GM19193 (cell line): Measurements from ENCODE around the gene SLCO3A1.

Experiments
- POLR2A ChIP-seq: IDR thresholded peaks from 4 replicates; pipeline ENCODE4 v1.6.1; 2011; ENCODE audit not compliant: insufficient read depth, insufficient read length; ENCODE audit errors: extremely low read depth

SLCO3A1 gene

GRCh38 chr15:91853511-91853947, at the start of gene SLCO3A1:
Gene SLCO3A1, plus strand, starts transcription at chr15:91853708.
- no peak for TF ChIP-seq POLR2A

GRCh38 chr15:91807122-91807521, 46.4 kb upstream of the SLCO3A1 start:
- no peak for TF ChIP-seq POLR2A

- TF ChIP-seq POLR2A, result no peak
Observed at GRCh38 chr15:91813924-91814323, 39.6 kb upstream of the SLCO3A1 start.

- TF ChIP-seq POLR2A, result no peak
Observed at GRCh38 chr15:91816942-91817341, 36.6 kb upstream of the SLCO3A1 start.

GRCh38 chr15:91821458-91821857, 32.0 kb upstream of the SLCO3A1 start:
- TF ChIP-seq POLR2A, result no peak

GRCh38 chr15:91824256-91824655, 29.3 kb upstream of the SLCO3A1 start:
- TF ChIP-seq POLR2A, result no peak

- TF ChIP-seq POLR2A, result no peak
Observed at GRCh38 chr15:91826443-91826842, 27.1 kb upstream of the SLCO3A1 start.

GRCh38 chr15:91833056-91833455, 20.5 kb upstream of the SLCO3A1 start:
- TF ChIP-seq POLR2A, result no peak

- TF ChIP-seq POLR2A, result no peak
Observed at GRCh38 chr15:91839867-91840266, 13.6 kb upstream of the SLCO3A1 start.

GRCh38 chr15:91841861-91842260, 11.6 kb upstream of the SLCO3A1 start:
- no peak for TF ChIP-seq POLR2A

GRCh38 chr15:91844341-91844740, 9.2 kb upstream of the SLCO3A1 start:
- no peak for TF ChIP-seq POLR2A

- TF ChIP-seq POLR2A, result no peak
Observed at GRCh38 chr15:91844928-91845327, 8.6 kb upstream of the SLCO3A1 start.

GRCh38 chr15:91845720-91846119, 7.8 kb upstream of the SLCO3A1 start:
- TF ChIP-seq POLR2A, result no peak

- TF ChIP-seq POLR2A, result no peak
Observed at GRCh38 chr15:91849180-91849579, 4.3 kb upstream of the SLCO3A1 start.

GRCh38 chr15:91849749-91850161, 3.8 kb upstream of the SLCO3A1 start:
- TF ChIP-seq POLR2A, result no peak

- TF ChIP-seq POLR2A, result no peak
Observed at GRCh38 chr15:91852741-91853510, 582 bp upstream of the SLCO3A1 start.
